ENCODE results near the gene CDH13. TPM values are rescaled to one million over a fixed set of nuclear protein-coding genes. Genes with fewer than 3 reads are reported as not detected.

The CDH13 gene
- total RNA-seq, 2 experiments from 2014 or later, result not detected

DNA sequence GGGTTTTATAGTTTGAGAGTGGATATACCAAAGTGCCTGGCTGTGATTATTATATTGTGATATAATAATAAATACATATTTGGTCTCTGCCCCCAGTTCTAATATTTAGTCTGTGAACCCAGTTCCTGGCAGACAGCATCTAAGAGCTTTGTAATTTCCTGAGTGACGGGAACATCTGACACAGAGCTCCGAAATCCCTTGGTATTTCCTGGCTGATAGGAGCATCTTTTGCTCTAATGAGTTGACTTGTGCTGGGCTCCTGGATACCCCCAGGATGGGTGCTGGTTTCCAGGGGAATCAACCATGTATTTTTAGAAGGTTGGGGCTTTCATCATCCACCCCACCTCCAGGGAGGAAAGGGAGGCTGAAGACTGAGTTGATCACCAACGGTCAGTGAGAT, 187.3 kb downstream of the CDH13 start:
- H3K9me3 ChIP-seq (ENCODE audit: low read length), result no peaks in the 10 kb centered on the region
- CTCF ChIA-PET (ENCODE audit: unreplicated experiment), result no interaction called here
- no peaks in the 10 kb centered on the region for H3K4me1 ChIP-seq (ENCODE audit: insufficient read depth, low read length, poor library complexity, severe bottlenecking)
- no peaks in the 10 kb centered on the region for H3K36me3 ChIP-seq (ENCODE audit: insufficient read depth, low read length)
- H3K27ac ChIP-seq (ENCODE audit: low read depth, low read length, poor library complexity, severe bottlenecking), result no peak overlapping the region
- no peak overlapping the region for H3K4me3 ChIP-seq (ENCODE audit: low read depth, low read length, poor library complexity, severe bottlenecking)
- no TSS peak for BruUV-seq (replicated peaks)
- no peaks in the 10 kb centered on the region for H3K9me2 ChIP-seq (ENCODE audit: insufficient read depth, low read length)
- H3K4me2 ChIP-seq (ENCODE audit: low read length), result no peak overlapping the region
- H4K20me1 ChIP-seq (ENCODE audit: insufficient read depth, low read length), result no peaks in the 10 kb centered on the region
- POLR2A ChIA-PET, result no interaction called here
- DNase-seq (ENCODE audit: low spot score), result no peak
- H2AFZ ChIP-seq (ENCODE audit: low read length), result no peak overlapping the region
- intact Hi-C loops (cut with micrococcal nuclease; ENCODE audit: unreplicated experiment), result no loop called here
- H3K79me2 ChIP-seq (ENCODE audit: insufficient read depth, low read depth, low read length), result no peaks in the 10 kb centered on the region
- TF ChIP-seq, protein P1, sequence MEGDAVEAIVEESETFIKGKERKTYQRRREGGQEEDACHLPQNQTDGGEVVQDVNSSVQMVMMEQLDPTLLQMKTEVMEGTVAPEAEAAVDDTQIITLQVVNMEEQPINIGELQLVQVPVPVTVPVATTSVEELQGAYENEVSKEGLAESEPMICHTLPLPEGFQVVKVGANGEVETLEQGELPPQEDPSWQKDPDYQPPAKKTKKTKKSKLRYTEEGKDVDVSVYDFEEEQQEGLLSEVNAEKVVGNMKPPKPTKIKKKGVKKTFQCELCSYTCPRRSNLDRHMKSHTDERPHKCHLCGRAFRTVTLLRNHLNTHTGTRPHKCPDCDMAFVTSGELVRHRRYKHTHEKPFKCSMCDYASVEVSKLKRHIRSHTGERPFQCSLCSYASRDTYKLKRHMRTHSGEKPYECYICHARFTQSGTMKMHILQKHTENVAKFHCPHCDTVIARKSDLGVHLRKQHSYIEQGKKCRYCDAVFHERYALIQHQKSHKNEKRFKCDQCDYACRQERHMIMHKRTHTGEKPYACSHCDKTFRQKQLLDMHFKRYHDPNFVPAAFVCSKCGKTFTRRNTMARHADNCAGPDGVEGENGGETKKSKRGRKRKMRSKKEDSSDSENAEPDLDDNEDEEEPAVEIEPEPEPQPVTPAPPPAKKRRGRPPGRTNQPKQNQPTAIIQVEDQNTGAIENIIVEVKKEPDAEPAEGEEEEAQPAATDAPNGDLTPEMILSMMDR (conservative IDR thresholded peaks at IDR 0.05; ENCODE audit: low read length), result no peak
- TF ChIP-seq EZH2phosphoT487 (IDR thresholded peaks at IDR 0.05; ENCODE audit: borderline replicate concordance, low read depth, low read length), result no peak

DNA sequence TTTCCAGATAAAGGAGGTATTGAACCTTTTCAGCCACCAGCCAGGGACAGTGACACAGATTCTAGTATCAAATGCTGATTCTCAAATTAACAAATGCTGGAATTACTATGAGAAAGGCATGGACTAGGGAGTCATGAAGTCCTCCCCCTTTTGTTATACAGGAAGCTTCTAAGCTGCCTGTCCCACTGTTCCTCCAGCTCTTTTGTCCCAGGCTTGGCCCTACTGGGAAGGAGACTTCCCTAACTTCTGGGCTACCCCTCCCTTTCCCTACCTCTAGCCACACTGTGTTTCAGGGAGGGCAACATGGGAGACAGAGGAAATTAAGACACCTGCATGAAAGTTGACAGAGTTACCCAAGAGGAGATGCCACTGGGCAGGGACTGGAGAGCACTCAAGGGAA, 192.5 kb downstream of the CDH13 start:
- POLR2A ChIA-PET, result no interaction called here
- H3K27ac ChIP-seq (ENCODE audit: low read depth, low read length, poor library complexity, severe bottlenecking), result no peak overlapping the region
- H3K9me3 ChIP-seq (ENCODE audit: low read length), result no peaks in the 10 kb centered on the region
- CTCF ChIA-PET (ENCODE audit: unreplicated experiment), result no interaction called here
- H3K4me1 ChIP-seq (ENCODE audit: insufficient read depth, low read length, poor library complexity, severe bottlenecking), result no peaks in the 10 kb centered on the region
- H2AFZ ChIP-seq (ENCODE audit: low read length), result no peak overlapping the region
- H3K9me2 ChIP-seq (ENCODE audit: insufficient read depth, low read length), result no peaks in the 10 kb centered on the region
- no peak overlapping the region for H3K4me3 ChIP-seq (ENCODE audit: low read depth, low read length, poor library complexity, severe bottlenecking)
- H4K20me1 ChIP-seq (ENCODE audit: insufficient read depth, low read length), result no peaks in the 10 kb centered on the region
- intact Hi-C loops (cut with micrococcal nuclease; ENCODE audit: unreplicated experiment), result no loop called here
- no peaks in the 10 kb centered on the region for H3K36me3 ChIP-seq (ENCODE audit: insufficient read depth, low read length)
- no TSS peak for BruUV-seq (replicated peaks)
- no peak for TF ChIP-seq EZH2phosphoT487 (IDR thresholded peaks at IDR 0.05; ENCODE audit: borderline replicate concordance, low read depth, low read length)
- TF ChIP-seq, protein P1 (conservative IDR thresholded peaks at IDR 0.05; ENCODE audit: low read length), result no peak
- no peak for DNase-seq (ENCODE audit: low spot score)
- no peaks in the 10 kb centered on the region for H3K79me2 ChIP-seq (ENCODE audit: insufficient read depth, low read depth, low read length)
- no peak overlapping the region for H3K4me2 ChIP-seq (ENCODE audit: low read length)

DNA sequence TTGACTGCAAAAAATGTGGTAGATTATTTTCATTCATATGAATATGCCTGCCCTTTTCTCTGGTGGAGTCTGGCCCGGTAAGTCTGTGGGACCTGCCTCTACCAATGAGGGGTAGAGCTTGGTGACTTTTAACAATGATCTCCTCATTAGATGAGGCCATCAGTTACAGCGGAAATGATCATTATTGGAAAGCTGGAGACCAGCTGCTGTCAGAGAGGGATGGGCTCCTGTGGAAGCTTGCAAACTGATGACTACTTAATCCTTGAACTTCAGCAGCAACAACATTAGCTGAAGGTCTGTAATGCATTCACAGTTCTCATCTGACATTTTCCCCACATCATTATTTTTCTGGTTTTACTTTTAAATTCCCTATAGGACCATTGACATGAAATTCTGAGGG, 194.1 kb downstream of the CDH13 start:
- Histone ChIP-seq H3K4me2 (ENCODE audit: low read length) (no peak overlapping the region), H3K79me2 (ENCODE audit: insufficient read depth, low read depth, low read length) (no peaks in the 10 kb centered on the region), H3K4me1 (ENCODE audit: insufficient read depth, low read length, poor library complexity, severe bottlenecking) (no peaks in the 10 kb centered on the region), H3K9me3 (ENCODE audit: low read length) (no peaks in the 10 kb centered on the region), H2AFZ (ENCODE audit: low read length) (no peak overlapping the region), H3K4me3 (ENCODE audit: low read depth, low read length, poor library complexity, severe bottlenecking) (no peak overlapping the region), H3K36me3 (ENCODE audit: insufficient read depth, low read length) (no peaks in the 10 kb centered on the region), H4K20me1 (ENCODE audit: insufficient read depth, low read length) (no peaks in the 10 kb centered on the region), H3K27ac (ENCODE audit: low read depth, low read length, poor library complexity, severe bottlenecking) (no peak overlapping the region), H3K9me2 (ENCODE audit: insufficient read depth, low read length) (no peaks in the 10 kb centered on the region)
- TF ChIP-seq EZH2phosphoT487 (IDR thresholded peaks at IDR 0.05; ENCODE audit: borderline replicate concordance, low read depth, low read length), result no peak
- TF ChIP-seq, protein P1 (conservative IDR thresholded peaks at IDR 0.05; ENCODE audit: low read length), result no peak
- CTCF ChIA-PET (ENCODE audit: unreplicated experiment), result no interaction called here
- POLR2A ChIA-PET, result no interaction called here
- no peak for DNase-seq (ENCODE audit: low spot score)
- BruUV-seq (replicated peaks), result no TSS peak
- intact Hi-C loops (cut with micrococcal nuclease; ENCODE audit: unreplicated experiment), result no loop called here

Data from OCI-LY7 (cell line).